GM18526 (cell line): Measurements from ENCODE around the gene RING1.

ENCODE experiments used
- POLR2A ChIP-seq: IDR thresholded peaks from 3 replicates; pipeline ENCODE4 v1.6.1; 2011; ENCODE audit not compliant: insufficient read length; ENCODE audit errors: extremely low read depth

Gene RING1

GRCh38 chr6:33169291-33170175 is 38.8 kb upstream of the RING1 start:
- no peak for TF ChIP-seq POLR2A

GRCh38 chr6:33170176-33171015 is 37.9 kb upstream of the RING1 start:
- TF ChIP-seq POLR2A: no peak

GRCh38 chr6:33171016-33171879 is 37.1 kb upstream of the RING1 start:
- no peak for TF ChIP-seq POLR2A

- TF ChIP-seq POLR2A: no peak
These were observed 36.2 kb upstream of the RING1 start for GRCh38 chr6:33171880-33172687.

- TF ChIP-seq POLR2A: no peak
These were observed 35.4 kb upstream of the RING1 start for GRCh38 chr6:33172688-33173534.

- no peak for TF ChIP-seq POLR2A
These were observed 34.6 kb upstream of the RING1 start for GRCh38 chr6:33173535-33174180.

- no peak for TF ChIP-seq POLR2A
These were observed 33.5 kb upstream of the RING1 start for GRCh38 chr6:33174784-33175183.

- TF ChIP-seq POLR2A: no peak
These were observed 32.7 kb upstream of the RING1 start for GRCh38 chr6:33175436-33176069.

- TF ChIP-seq POLR2A: no peak
These were observed 31.4 kb upstream of the RING1 start for GRCh38 chr6:33176906-33177305.

GRCh38 chr6:33177552-33178446 is 30.5 kb upstream of the RING1 start:
- no peak for TF ChIP-seq POLR2A

- TF ChIP-seq POLR2A: no peak
These were observed 29.4 kb upstream of the RING1 start for GRCh38 chr6:33178755-33179475.
